Measurements from ENCODE around the gene CDH6.

Gene CDH6

DNA sequence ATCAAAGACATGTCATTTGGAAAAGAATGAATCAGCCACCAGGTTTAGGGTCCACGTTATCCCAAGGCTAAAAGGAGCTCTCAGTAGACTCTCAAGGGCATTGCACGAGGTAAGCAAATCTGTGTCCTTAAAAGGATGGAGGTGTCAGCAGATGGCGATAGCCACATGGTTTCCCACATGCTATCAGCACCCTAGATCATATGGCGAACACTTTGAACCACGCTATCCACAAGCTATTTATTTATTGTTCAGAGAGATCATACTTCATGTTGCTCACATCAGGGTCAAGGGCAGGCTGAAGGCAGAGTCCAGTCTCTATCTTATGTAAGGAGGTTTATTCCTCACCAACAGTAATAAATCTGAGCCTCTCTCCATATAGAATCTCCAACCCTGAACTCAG lies 43.7 kb downstream of the CDH6 start:
- TF ChIP-seq, protein P1, sequence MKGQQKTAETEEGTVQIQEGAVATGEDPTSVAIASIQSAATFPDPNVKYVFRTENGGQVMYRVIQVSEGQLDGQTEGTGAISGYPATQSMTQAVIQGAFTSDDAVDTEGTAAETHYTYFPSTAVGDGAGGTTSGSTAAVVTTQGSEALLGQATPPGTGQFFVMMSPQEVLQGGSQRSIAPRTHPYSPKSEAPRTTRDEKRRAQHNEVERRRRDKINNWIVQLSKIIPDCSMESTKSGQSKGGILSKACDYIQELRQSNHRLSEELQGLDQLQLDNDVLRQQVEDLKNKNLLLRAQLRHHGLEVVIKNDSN (IDR thresholded peaks at IDR 0.05), result no peak
- TF ChIP-seq TAF1 (IDR thresholded peaks at IDR 0.05; ENCODE audit: low read depth) (no peak), RAD21 (IDR thresholded peaks at IDR 0.05; ENCODE audit: low read depth) (no peak), REST (IDR thresholded peaks at IDR 0.05; ENCODE audit: low read depth) (no peak), YY1 (IDR thresholded peaks at IDR 0.05; ENCODE audit: low read depth) (no peak), TEAD4 (IDR thresholded peaks at IDR 0.05) (no peak), EP300 (IDR thresholded peaks at IDR 0.05; ENCODE audit: borderline replicate concordance) (no peak)
- TF ChIP-seq, protein P2, sequence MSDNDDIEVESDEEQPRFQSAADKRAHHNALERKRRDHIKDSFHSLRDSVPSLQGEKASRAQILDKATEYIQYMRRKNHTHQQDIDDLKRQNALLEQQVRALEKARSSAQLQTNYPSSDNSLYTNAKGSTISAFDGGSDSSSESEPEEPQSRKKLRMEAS (IDR thresholded peaks at IDR 0.05), result no peak

DNA sequence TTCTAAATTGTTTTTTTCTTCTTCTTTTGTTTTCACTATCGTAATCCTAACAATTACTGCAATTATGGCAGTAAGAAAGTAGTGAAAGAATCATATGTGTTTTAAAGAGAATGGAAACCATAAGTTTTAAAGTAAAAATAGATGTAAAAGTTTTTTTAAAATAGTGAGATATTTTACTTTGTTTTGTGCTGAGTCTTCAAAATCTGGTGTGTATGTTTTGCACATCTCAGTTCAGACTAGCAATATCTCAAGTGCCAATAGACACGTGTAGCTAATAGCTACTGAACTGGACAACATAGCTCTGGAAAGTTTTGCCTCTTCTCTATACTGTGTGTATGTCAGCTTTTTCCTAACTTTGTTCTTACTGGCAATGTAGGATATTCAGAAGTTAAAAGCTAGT lies 45.0 kb downstream of the CDH6 start:
- TF ChIP-seq TCF12 (IDR thresholded peaks at IDR 0.05; ENCODE audit: low read depth) (no peak), ZBTB7A (IDR thresholded peaks at IDR 0.05; ENCODE audit: low read depth) (no peak), EP300 (IDR thresholded peaks at IDR 0.05; ENCODE audit: borderline replicate concordance) (no peak), NFIC (IDR thresholded peaks at IDR 0.05) (no peak), CREB1 (IDR thresholded peaks at IDR 0.05; ENCODE audit: low read depth) (no peak), CEBPB (IDR thresholded peaks at IDR 0.05) (no peak), FOXM1 (IDR thresholded peaks at IDR 0.05; ENCODE audit: borderline replicate concordance, low read depth) (no peak), REST (IDR thresholded peaks at IDR 0.05; ENCODE audit: low read depth) (no peak), TEAD4 (IDR thresholded peaks at IDR 0.05) (no peak), EGR1 (IDR thresholded peaks at IDR 0.05) (no peak)
- TF ChIP-seq, protein P1 (IDR thresholded peaks at IDR 0.05), result no peak
- TF ChIP-seq, protein P2 (IDR thresholded peaks at IDR 0.05), result no peak

- TF ChIP-seq NFIC (IDR thresholded peaks at IDR 0.05) (no peak), ZBTB7A (IDR thresholded peaks at IDR 0.05; ENCODE audit: low read depth) (no peak), EP300 (IDR thresholded peaks at IDR 0.05; ENCODE audit: borderline replicate concordance) (no peak), FOXM1 (IDR thresholded peaks at IDR 0.05; ENCODE audit: borderline replicate concordance, low read depth) (no peak), YY1 (IDR thresholded peaks at IDR 0.05; ENCODE audit: low read depth) (no peak), TAF1 (IDR thresholded peaks at IDR 0.05; ENCODE audit: low read depth) (no peak), CREB1 (IDR thresholded peaks at IDR 0.05; ENCODE audit: low read depth) (no peak), TEAD4 (IDR thresholded peaks at IDR 0.05) (no peak), TCF12 (IDR thresholded peaks at IDR 0.05; ENCODE audit: low read depth) (no peak), CEBPB (IDR thresholded peaks at IDR 0.05) (no peak), EGR1 (IDR thresholded peaks at IDR 0.05) (no peak), RAD21 (IDR thresholded peaks at IDR 0.05; ENCODE audit: low read depth) (no peak), REST (IDR thresholded peaks at IDR 0.05; ENCODE audit: low read depth) (no peak)
- TF ChIP-seq, protein P2 (IDR thresholded peaks at IDR 0.05), result no peak
- TF ChIP-seq, protein P1 (IDR thresholded peaks at IDR 0.05), result no peak
These were observed 51.4 kb downstream of the CDH6 start for GRCh38 chr5:31244921-31245320.

DNA sequence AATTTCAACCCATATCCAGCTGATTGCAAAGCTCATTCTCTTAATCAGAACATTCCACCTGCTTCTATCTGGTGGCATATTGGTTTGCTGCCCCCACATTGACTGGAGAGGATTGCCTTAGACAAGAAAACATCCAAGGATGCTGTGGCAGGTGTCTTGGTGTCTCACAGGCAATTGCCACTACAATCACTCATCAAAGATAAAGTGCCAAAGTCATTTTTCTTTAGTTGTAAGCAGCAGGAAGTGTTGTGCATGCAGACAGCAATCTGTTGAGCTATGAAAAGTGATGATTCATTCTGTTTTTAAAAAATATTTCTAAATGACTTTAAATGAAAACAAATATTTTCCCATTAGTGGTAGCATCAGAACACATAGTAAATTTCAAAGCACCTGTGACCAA lies 53.9 kb downstream of the CDH6 start:
- TF ChIP-seq ZBTB7A (IDR thresholded peaks at IDR 0.05; ENCODE audit: low read depth), result no peak
- TF ChIP-seq FOXM1 (IDR thresholded peaks at IDR 0.05; ENCODE audit: borderline replicate concordance, low read depth), result no peak
- TF ChIP-seq TEAD4 (IDR thresholded peaks at IDR 0.05), result no peak
- TF ChIP-seq EGR1 (IDR thresholded peaks at IDR 0.05), result no peak
- no peak for TF ChIP-seq YY1 (IDR thresholded peaks at IDR 0.05; ENCODE audit: low read depth)
- TF ChIP-seq, protein P1 (IDR thresholded peaks at IDR 0.05), result no peak
- TF ChIP-seq EP300 (IDR thresholded peaks at IDR 0.05; ENCODE audit: borderline replicate concordance), result no peak
- TF ChIP-seq, protein P2 (IDR thresholded peaks at IDR 0.05), result no peak
- TF ChIP-seq TCF12 (IDR thresholded peaks at IDR 0.05; ENCODE audit: low read depth), result no peak
- no peak for TF ChIP-seq REST (IDR thresholded peaks at IDR 0.05; ENCODE audit: low read depth)
- no peak for TF ChIP-seq TAF1 (IDR thresholded peaks at IDR 0.05; ENCODE audit: low read depth)
- TF ChIP-seq CREB1 (IDR thresholded peaks at IDR 0.05; ENCODE audit: low read depth), result no peak
- no peak for TF ChIP-seq NFIC (IDR thresholded peaks at IDR 0.05)
- no peak for TF ChIP-seq CEBPB (IDR thresholded peaks at IDR 0.05)

Data from Ishikawa (cell line).